ENCODE measurements around the gene SMAD2. TPM values are rescaled to one million over a fixed set of nuclear protein-coding genes. Genes with fewer than 3 reads are reported as not detected.
A peak's percentile ranks its signal among the peaks of the same experiment; 100 is the strongest.

Gene SMAD2
- polyA plus RNA-seq, 2 of the 4 experiments (the other 2 are of a cell fraction) = 131 to 229 TPM

DNA sequence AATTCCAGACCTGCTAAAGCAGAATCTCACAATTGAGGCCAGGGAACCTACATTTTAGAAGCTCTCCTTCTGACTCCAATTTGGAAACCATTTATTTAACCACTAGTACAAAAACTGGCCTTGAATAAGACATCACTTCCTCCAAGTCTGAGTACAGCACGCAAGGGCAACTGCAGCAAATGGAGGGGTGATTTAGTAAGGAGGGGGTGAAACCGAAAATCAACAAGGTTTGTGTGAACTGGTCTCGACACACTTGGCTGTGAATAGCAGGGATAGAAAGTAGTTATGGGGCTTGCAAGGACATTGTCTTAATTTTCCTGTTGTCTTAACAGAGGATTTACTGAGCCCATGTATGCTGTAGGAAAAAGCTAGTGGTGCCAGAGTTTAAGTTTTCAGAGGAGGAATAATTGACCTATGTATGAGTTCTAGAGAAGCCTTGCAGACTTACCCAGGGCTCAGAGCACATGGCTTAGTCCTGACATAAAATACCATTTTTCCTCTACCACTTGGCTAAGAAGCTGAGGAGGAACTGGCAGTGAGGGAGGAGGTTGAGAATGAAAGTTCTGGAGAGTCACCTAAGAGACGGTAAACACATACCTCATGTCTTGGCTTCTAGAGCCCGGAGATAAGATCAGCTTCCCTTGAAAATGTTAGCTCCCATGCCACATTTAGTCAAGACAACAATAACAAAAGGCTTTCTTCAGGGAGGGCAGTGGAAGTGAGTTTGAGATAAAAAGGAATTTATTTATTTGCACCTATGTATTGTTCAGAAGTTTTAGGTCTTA lies 114.8 kb downstream of the SMAD2 start:
- no peak for FAIRE-seq
- Histone ChIP-seq H3K4me3 (no peak overlapping the region), H3K4me1 (no peaks in the 10 kb centered on the region), H3K9me3 (no peaks in the 10 kb centered on the region), H3K4me2 (no peak overlapping the region), H3K27ac (0 out of 6 replicates have a peak overlapping the region, but pooled peaks of 1 of the 2 experiments have one; percentile 5)
- ATAC-seq = no peak
- CTCF ChIA-PET = interaction anchor here (0.9 to 1.2 kb wide), 3 partner anchors 9 to 658 kb away, joined by 3 to 4 read pairs (median 4); no protein-coding TSS in a partner anchor
- TF ChIP-seq, protein P1, sequence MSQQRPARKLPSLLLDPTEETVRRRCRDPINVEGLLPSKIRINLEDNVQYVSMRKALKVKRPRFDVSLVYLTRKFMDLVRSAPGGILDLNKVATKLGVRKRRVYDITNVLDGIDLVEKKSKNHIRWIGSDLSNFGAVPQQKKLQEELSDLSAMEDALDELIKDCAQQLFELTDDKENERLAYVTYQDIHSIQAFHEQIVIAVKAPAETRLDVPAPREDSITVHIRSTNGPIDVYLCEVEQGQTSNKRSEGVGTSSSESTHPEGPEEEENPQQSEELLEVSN (IDR thresholded peaks at IDR 0.05; ENCODE audit: borderline replicate concordance, low read depth) = no peak
- TF ChIP-seq HOXB5 (CRISPR knock-in tag; IDR thresholded peaks at IDR 0.05) (no peak), HEYL (CRISPR knock-in tag; IDR thresholded peaks at IDR 0.05) (no peak), ZNF302 (CRISPR knock-in tag; IDR thresholded peaks at IDR 0.05) (no peak), RNF2 (IDR thresholded peaks at IDR 0.05; ENCODE audit: borderline replicate concordance, low read depth) (no peak)
- POLR2A ChIA-PET = no interaction called here
- DNase-seq (ENCODE audit: low read depth in 1 of 2, low spot score in 1 of 2) = peak in 1 of 2 experiments; percentile 10
- WGBS (ENCODE audit: missing lambda C conversion rate) = 94% methylated on average over 5 of the region's 5 CpGs

DNA sequence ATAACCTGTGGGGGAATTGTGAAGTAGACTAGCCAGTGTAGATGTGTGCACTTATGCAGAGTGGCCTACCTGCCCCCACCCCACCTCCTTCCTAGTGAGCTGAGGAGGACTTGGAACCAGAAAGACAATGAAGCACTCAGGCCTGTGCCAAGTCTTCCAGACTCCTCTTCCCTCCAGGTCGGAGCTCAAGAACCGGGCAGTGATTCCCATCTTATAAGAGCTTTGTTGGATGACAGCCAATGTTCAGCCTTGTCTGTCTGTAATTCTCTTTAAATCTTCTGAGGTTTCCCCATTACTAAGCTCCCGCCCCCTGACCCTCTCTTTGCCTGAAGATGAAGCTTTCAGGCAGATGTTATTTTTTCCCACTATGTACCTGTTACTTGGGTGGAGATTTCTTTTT lies 121.0 kb downstream of the SMAD2 start:
- CTCF ChIA-PET = no interaction called here
- no peak for TF ChIP-seq ZSCAN20 (CRISPR knock-in tag; IDR thresholded peaks at IDR 0.05)
- TF ChIP-seq CEBPB (IDR thresholded peaks at IDR 0.05) = no peak
- no peak for TF ChIP-seq GATA3 (IDR thresholded peaks at IDR 0.05; ENCODE audit: borderline replicate concordance)
- Histone ChIP-seq H3K27ac (no peak overlapping the region), H3K9me3 (peaks cover 4% of the 10 kb centered on the region; the same call in 1 of the 3 replicates), H3K4me3 (no peak overlapping the region), H3K4me1 (no peaks in the 10 kb centered on the region), H3K4me2 (no peak overlapping the region)
- DNase-seq (ENCODE audit: low read depth in 1 of 2, low spot score in 1 of 2) (no peak), ATAC-seq (no peak; a peak in 1 of 6 replicates), FAIRE-seq (no peak)
- POLR2A ChIA-PET = interaction anchor here (0.6 kb wide), 1 partner anchor 177 kb away, joined by 5 read pairs; no protein-coding TSS in a partner anchor
- WGBS (ENCODE audit: missing lambda C conversion rate) = 88% methylated on average over 3 of the region's 3 CpGs

DNA sequence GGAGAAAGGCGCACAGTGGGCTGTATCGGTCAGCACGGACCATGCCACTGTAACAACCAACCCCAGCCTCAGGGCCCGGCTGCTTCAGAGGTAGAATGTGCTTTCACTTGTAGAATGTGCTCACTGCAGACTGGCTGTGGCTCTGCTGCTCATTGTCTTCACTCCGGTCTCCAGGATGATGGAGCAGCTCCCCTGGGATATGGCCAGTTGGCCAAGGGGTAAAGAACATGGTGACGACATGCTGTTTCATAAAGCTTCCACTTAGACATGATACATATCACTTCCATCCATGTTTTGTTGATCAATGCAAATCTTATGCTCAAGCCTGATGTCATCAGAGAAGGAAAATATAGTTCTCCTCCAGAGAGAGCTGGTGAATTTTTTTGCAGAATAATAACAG lies 127.7 kb downstream of the SMAD2 start:
- ATAC-seq (no peak), DNase-seq (ENCODE audit: low read depth in 1 of 2, low spot score in 1 of 2) (no peak), FAIRE-seq (no peak)
- H3K4me1 ChIP-seq = no peaks in the 10 kb centered on the region
- no peak overlapping the region for H3K27ac ChIP-seq
- no peak overlapping the region for H3K4me2 ChIP-seq
- POLR2A ChIA-PET = no interaction called here
- CTCF ChIA-PET = no interaction called here
- 77% methylated on average over 6 of the region's 6 CpGs for WGBS (ENCODE audit: missing lambda C conversion rate)
- TF ChIP-seq BHLHE40 (IDR thresholded peaks at IDR 0.05; ENCODE audit: low read depth, low read length) = no peak
- TF ChIP-seq, protein P2, sequence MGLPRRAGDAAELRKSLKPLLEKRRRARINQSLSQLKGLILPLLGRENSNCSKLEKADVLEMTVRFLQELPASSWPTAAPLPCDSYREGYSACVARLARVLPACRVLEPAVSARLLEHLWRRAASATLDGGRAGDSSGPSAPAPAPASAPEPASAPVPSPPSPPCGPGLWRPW (IDR thresholded peaks at IDR 0.05) = no peak
- TF ChIP-seq RARB (CRISPR knock-in tag; IDR thresholded peaks at IDR 0.05) = no peak
- no peak for TF ChIP-seq RFX5 (IDR thresholded peaks at IDR 0.05)
- no peak for TF ChIP-seq JUNB (IDR thresholded peaks at IDR 0.05)
- no peak for TF ChIP-seq HOXB5 (CRISPR knock-in tag; IDR thresholded peaks at IDR 0.05)
- no peak for TF ChIP-seq SMC3 (IDR thresholded peaks at IDR 0.05)
- no peak for TF ChIP-seq MAFK (IDR thresholded peaks at IDR 0.05; ENCODE audit: partially characterized antibody)
- TF ChIP-seq, protein P3, sequence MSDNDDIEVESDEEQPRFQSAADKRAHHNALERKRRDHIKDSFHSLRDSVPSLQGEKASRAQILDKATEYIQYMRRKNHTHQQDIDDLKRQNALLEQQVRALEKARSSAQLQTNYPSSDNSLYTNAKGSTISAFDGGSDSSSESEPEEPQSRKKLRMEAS (IDR thresholded peaks at IDR 0.05) = no peak
- TF ChIP-seq CBX2 (IDR thresholded peaks at IDR 0.05; ENCODE audit: borderline replicate concordance, low read depth) = no peak
- TF ChIP-seq CHD2 (IDR thresholded peaks at IDR 0.05; ENCODE audit: low read length, partially characterized antibody) = no peak
- no peak for TF ChIP-seq FOXS1 (CRISPR knock-in tag; IDR thresholded peaks at IDR 0.05)
- H3K9me3 ChIP-seq = peaks cover 4% of the 10 kb centered on the region; the same call in 1 of the 3 replicates
- no peak overlapping the region for H3K4me3 ChIP-seq

DNA sequence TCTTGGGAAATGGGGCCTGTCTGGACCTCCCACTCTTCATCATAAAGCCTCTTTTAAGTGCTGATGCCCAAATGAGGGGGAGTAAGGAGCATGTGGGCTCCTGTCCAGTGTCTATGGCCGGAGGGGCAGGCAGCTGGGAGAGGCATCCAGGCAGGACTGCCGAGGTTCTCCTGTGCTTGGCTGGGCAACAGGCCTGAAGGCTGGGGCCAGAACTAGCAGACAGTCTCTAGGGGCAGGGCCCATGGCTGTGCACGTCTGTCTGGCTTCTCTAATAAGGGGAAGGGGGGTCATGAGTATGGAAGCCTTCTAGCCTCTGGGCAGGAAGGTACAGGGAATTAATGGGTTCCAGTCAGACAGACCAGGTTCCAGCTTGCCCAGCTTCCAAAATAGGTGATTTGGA lies 128.6 kb downstream of the SMAD2 start:
- Histone ChIP-seq H3K4me1 (no peaks in the 10 kb centered on the region), H3K4me3 (no peak overlapping the region), H3K27ac (no peak overlapping the region; a peak in 1 of 6 replicates), H3K9me3 (peaks cover 4% of the 10 kb centered on the region; the same call in 1 of the 3 replicates), H3K4me2 (no peak overlapping the region)
- ChIA-PET CTCF (no interaction called here), POLR2A (no interaction called here)
- FAIRE-seq (no peak), ATAC-seq (no peak; a peak in 1 of 6 replicates), DNase-seq (ENCODE audit: low read depth in 1 of 2, low spot score in 1 of 2) (no peak)
- 71% methylated on average over 1 of the region's 3 CpGs for WGBS (ENCODE audit: missing lambda C conversion rate)
- TF ChIP-seq PHF8 (IDR thresholded peaks at IDR 0.05; ENCODE audit: borderline replicate concordance, low read depth) = no peak
- TF ChIP-seq, protein P4, sequence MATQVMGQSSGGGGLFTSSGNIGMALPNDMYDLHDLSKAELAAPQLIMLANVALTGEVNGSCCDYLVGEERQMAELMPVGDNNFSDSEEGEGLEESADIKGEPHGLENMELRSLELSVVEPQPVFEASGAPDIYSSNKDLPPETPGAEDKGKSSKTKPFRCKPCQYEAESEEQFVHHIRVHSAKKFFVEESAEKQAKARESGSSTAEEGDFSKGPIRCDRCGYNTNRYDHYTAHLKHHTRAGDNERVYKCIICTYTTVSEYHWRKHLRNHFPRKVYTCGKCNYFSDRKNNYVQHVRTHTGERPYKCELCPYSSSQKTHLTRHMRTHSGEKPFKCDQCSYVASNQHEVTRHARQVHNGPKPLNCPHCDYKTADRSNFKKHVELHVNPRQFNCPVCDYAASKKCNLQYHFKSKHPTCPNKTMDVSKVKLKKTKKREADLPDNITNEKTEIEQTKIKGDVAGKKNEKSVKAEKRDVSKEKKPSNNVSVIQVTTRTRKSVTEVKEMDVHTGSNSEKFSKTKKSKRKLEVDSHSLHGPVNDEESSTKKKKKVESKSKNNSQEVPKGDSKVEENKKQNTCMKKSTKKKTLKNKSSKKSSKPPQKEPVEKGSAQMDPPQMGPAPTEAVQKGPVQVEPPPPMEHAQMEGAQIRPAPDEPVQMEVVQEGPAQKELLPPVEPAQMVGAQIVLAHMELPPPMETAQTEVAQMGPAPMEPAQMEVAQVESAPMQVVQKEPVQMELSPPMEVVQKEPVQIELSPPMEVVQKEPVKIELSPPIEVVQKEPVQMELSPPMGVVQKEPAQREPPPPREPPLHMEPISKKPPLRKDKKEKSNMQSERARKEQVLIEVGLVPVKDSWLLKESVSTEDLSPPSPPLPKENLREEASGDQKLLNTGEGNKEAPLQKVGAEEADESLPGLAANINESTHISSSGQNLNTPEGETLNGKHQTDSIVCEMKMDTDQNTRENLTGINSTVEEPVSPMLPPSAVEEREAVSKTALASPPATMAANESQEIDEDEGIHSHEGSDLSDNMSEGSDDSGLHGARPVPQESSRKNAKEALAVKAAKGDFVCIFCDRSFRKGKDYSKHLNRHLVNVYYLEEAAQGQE (IDR thresholded peaks at IDR 0.05) = no peak
- TF ChIP-seq, protein P5, sequence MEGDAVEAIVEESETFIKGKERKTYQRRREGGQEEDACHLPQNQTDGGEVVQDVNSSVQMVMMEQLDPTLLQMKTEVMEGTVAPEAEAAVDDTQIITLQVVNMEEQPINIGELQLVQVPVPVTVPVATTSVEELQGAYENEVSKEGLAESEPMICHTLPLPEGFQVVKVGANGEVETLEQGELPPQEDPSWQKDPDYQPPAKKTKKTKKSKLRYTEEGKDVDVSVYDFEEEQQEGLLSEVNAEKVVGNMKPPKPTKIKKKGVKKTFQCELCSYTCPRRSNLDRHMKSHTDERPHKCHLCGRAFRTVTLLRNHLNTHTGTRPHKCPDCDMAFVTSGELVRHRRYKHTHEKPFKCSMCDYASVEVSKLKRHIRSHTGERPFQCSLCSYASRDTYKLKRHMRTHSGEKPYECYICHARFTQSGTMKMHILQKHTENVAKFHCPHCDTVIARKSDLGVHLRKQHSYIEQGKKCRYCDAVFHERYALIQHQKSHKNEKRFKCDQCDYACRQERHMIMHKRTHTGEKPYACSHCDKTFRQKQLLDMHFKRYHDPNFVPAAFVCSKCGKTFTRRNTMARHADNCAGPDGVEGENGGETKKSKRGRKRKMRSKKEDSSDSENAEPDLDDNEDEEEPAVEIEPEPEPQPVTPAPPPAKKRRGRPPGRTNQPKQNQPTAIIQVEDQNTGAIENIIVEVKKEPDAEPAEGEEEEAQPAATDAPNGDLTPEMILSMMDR (IDR thresholded peaks at IDR 0.05) = no peak
- TF ChIP-seq, protein P6, sequence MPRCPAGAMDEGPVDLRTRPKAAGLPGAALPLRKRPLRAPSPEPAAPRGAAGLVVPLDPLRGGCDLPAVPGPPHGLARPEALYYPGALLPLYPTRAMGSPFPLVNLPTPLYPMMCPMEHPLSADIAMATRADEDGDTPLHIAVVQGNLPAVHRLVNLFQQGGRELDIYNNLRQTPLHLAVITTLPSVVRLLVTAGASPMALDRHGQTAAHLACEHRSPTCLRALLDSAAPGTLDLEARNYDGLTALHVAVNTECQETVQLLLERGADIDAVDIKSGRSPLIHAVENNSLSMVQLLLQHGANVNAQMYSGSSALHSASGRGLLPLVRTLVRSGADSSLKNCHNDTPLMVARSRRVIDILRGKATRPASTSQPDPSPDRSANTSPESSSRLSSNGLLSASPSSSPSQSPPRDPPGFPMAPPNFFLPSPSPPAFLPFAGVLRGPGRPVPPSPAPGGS (IDR thresholded peaks at IDR 0.05) = no peak
